ENCODE measurements around the gene SPIRE1. TPM values are rescaled to one million over a fixed set of nuclear protein-coding genes. Genes with fewer than 3 reads are reported as not detected.

The SPIRE1 gene
- polyA plus RNA-seq, 2 donors, result 4.7 to 5.0 TPM

DNA sequence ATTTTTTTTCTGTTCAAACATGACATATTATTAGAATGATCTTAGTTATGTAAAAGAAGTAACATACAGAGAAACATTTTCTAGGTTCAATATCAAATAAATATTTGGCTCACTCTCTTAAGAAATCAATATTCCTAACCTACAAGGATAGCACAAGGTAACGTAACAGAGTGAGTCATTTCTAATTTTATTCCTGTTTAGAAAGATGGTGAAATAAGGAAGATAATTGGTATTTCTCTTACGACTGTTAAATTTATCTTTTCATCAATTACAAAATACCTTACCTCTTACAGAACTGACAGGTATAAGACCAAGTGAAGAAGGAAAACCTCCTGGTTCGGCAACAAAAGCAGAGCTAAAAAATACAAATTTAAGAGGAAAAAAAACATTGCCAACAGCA is 205.1 kb downstream of the SPIRE1 start:
- WGBS, 2 donors, result 89 to 92% methylated on average over 3 of the region's 3 CpGs
- no peaks in the 10 kb centered on the region for H3K9me3 ChIP-seq (ENCODE audit: control insufficient read depth in 2 of 2, insufficient read depth in 1 of 2, low read depth in 1 of 2, low read length in 1 of 2)

DNA sequence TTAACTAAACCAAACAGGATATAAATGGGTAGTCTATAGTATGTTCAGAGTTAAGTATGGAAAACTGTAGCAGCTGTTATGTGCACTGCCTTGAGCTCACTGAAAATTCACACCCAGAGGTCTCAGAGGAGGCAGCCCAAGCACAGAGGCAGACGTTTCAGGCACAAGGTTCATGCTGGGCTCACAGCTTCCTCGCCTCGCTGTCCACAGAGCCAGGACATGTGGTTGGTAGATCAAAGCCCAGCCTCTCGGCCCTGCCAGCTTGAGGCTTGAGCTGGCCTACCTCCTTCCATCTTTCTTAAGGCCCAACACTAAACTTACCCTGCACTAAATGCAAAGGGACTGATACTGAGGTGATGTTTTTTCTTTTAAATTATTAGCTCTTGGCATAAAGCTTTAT is 206.5 kb downstream of the SPIRE1 start:
- Histone ChIP-seq H3K36me3 (ENCODE audit: control insufficient read depth in 2 of 2, insufficient read depth in 2 of 2, low read length in 1 of 2) (peaks cover 3 to 7% of the 10 kb centered on the region in 2 donors), H3K27ac (ENCODE audit: low read depth in 2 of 2, low read length in 1 of 2) (no peak overlapping the region), H3K4me1 (ENCODE audit: control insufficient read depth in 2 of 2, insufficient read depth in 2 of 2, low read length in 1 of 2) (no peaks in the 10 kb centered on the region), H3K27me3 (ENCODE audit: control insufficient read depth in 1 of 2, insufficient read depth in 2 of 2, low read length in 2 of 2) (no peaks in the 10 kb centered on the region), H3K4me3 (ENCODE audit: low read depth in 1 of 2, low read length in 2 of 2) (no peak overlapping the region), H3K9me3 (ENCODE audit: control insufficient read depth in 2 of 2, insufficient read depth in 1 of 2, low read depth in 1 of 2, low read length in 1 of 2) (no peaks in the 10 kb centered on the region)
- WGBS, 2 donors, result 74 to 77% methylated on average over 4 of the region's 4 CpGs

More for the DNA sequence above, 205.1 kb downstream of the SPIRE1 start:
- no peaks in the 10 kb centered on the region for H3K4me1 ChIP-seq (ENCODE audit: control insufficient read depth in 2 of 2, insufficient read depth in 2 of 2, low read length in 1 of 2)
- no peak overlapping the region for H3K27ac ChIP-seq (ENCODE audit: low read depth in 2 of 2, low read length in 1 of 2)
- no peaks in the 10 kb centered on the region for H3K27me3 ChIP-seq (ENCODE audit: control insufficient read depth in 1 of 2, insufficient read depth in 2 of 2, low read length in 2 of 2)
- H3K4me3 ChIP-seq (ENCODE audit: low read depth in 1 of 2, low read length in 2 of 2), result no peak overlapping the region
- H3K36me3 ChIP-seq (ENCODE audit: control insufficient read depth in 2 of 2, insufficient read depth in 2 of 2, low read length in 1 of 2), result peaks cover 3 to 7% of the 10 kb centered on the region in 2 donors

DNA sequence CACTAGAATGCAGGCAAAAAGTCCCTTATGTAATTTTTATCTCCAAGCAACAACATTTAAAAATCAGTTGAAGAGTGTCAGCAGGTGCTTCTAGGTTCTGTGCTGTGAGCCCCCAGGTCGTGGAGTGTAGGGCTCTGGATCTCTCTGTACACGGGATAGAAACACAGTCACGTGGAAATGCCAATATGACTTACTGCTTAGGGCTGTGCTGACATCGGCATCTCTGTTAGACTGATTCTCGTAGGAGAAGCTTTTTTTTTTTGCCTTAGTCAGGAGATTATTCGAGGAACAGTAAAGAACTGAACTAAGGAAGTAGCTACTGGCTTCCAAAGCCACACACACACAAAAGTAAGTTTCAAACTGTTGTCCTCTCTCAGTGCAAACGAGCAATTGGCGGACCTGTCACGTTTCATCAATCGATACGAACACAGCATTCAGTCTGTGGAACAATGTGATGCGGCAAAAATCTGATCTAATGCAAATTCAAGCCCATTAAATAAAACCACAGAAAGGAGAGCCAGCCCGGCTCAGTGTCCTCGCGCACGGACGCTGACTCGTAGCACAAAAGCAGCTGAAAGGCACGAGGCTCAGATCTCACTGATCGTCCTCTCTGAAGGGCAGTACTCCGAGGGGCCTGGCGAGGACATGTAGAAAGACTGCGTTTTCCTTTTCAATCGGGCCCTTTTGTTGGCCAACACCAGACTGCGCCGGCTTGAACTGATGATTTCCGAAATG is 208.7 kb downstream of the SPIRE1 start:
- peaks cover 3 to 6% of the 10 kb centered on the region in 2 donors for H3K36me3 ChIP-seq (ENCODE audit: control insufficient read depth in 2 of 2, insufficient read depth in 2 of 2, low read length in 1 of 2)

DNA sequence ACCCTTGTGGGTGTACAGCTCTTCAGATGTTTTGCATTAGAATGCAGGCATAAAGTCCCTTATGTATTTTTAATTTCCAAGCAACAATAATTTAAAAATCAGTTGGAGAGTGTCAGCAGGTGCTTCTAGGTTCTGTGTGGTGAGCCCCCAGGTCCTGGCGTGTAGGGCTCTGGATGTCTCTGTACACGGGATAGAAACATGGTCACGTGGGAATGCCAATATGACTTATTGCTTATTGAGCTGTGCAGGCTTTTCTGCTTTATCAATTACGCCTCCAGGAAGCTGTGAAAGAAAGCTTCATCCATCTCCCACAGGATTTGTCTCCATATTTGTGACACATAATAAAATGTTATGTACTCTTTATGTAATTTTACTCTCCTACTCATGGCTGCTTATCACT is 212.4 kb downstream of the SPIRE1 start:
- Histone ChIP-seq H3K27me3 (ENCODE audit: control insufficient read depth in 1 of 2, insufficient read depth in 2 of 2, low read length in 2 of 2) (no peaks in the 10 kb centered on the region), H3K36me3 (ENCODE audit: control insufficient read depth in 2 of 2, insufficient read depth in 2 of 2, low read length in 1 of 2) (peaks cover 0 to 4% of the 10 kb centered on the region in 2 donors), H3K9me3 (ENCODE audit: control insufficient read depth in 2 of 2, insufficient read depth in 1 of 2, low read depth in 1 of 2, low read length in 1 of 2) (no peaks in the 10 kb centered on the region), H3K27ac (ENCODE audit: low read depth in 2 of 2, low read length in 1 of 2) (no peak overlapping the region), H3K4me1 (ENCODE audit: control insufficient read depth in 2 of 2, insufficient read depth in 2 of 2, low read length in 1 of 2) (no peaks in the 10 kb centered on the region), H3K4me3 (ENCODE audit: low read depth in 1 of 2, low read length in 2 of 2) (no peak overlapping the region)
- 94 to 98% methylated on average over 4 of the region's 4 CpGs for WGBS, 2 donors

More for the DNA sequence above, 208.7 kb downstream of the SPIRE1 start:
- H3K4me1 ChIP-seq (ENCODE audit: control insufficient read depth in 2 of 2, insufficient read depth in 2 of 2, low read length in 1 of 2), result no peaks in the 10 kb centered on the region
- H3K9me3 ChIP-seq (ENCODE audit: control insufficient read depth in 2 of 2, insufficient read depth in 1 of 2, low read depth in 1 of 2, low read length in 1 of 2), result no peaks in the 10 kb centered on the region
- 93 to 94% methylated on average over 27 of the region's 27 CpGs for WGBS, 2 donors
- H3K27me3 ChIP-seq (ENCODE audit: control insufficient read depth in 1 of 2, insufficient read depth in 2 of 2, low read length in 2 of 2), result no peaks in the 10 kb centered on the region
- no peak overlapping the region for H3K27ac ChIP-seq (ENCODE audit: low read depth in 2 of 2, low read length in 1 of 2)
- no peak overlapping the region for H3K4me3 ChIP-seq (ENCODE audit: low read depth in 1 of 2, low read length in 2 of 2)

DNA sequence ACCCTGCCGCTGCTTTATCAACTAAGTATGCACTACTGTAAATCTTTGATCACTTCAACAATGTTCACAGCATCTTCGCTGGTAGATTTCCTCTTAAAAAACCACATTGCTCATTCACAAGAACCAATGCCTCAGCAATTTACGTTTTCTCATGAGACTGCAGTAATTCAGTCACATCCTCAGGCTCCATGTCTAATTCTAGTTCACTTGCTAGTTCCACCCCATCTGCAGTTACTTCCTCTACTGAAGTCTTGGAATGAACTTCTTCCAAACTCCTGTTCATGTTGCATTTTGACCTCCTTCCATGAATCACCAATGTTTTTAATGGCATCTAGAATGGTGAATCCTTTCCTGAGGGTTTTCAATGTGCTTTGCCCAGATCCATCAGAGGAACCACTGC is 214.4 kb downstream of the SPIRE1 start:
- Histone ChIP-seq H3K4me3 (ENCODE audit: low read depth in 1 of 2, low read length in 2 of 2) (no peak overlapping the region), H3K9me3 (ENCODE audit: control insufficient read depth in 2 of 2, insufficient read depth in 1 of 2, low read depth in 1 of 2, low read length in 1 of 2) (no peaks in the 10 kb centered on the region), H3K27ac (ENCODE audit: low read depth in 2 of 2, low read length in 1 of 2) (no peak overlapping the region), H3K36me3 (ENCODE audit: control insufficient read depth in 2 of 2, insufficient read depth in 2 of 2, low read length in 1 of 2) (no peaks in the 10 kb centered on the region), H3K4me1 (ENCODE audit: control insufficient read depth in 2 of 2, insufficient read depth in 2 of 2, low read length in 1 of 2) (no peaks in the 10 kb centered on the region), H3K27me3 (ENCODE audit: control insufficient read depth in 1 of 2, insufficient read depth in 2 of 2, low read length in 2 of 2) (no peaks in the 10 kb centered on the region)
- 81 to 85% methylated on average over 3 of the region's 3 CpGs for WGBS, 2 donors

DNA sequence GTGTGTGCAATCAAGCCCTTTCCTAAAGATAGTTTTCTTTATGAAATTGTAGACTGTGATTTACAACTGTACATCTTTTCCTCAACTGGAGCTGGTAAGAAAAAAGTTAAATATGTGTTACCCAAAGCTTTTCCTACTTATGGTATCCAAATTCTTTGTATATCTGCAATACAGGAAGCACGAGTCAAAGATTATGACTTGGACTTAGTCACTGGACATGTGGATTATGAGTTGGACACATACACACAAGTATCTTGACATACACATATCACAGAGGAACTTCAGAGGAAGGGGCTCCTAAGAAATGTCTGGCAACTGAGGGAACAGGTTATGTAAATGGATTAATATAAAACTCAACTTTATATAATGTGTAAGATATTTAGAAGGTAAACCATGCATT is 215.0 kb downstream of the SPIRE1 start:
- 71 to 76% methylated on average over 1 of the region's 1 CpG for WGBS, 2 donors
- Histone ChIP-seq H3K27me3 (ENCODE audit: control insufficient read depth in 1 of 2, insufficient read depth in 2 of 2, low read length in 2 of 2) (no peaks in the 10 kb centered on the region), H3K36me3 (ENCODE audit: control insufficient read depth in 2 of 2, insufficient read depth in 2 of 2, low read length in 1 of 2) (no peaks in the 10 kb centered on the region), H3K4me1 (ENCODE audit: control insufficient read depth in 2 of 2, insufficient read depth in 2 of 2, low read length in 1 of 2) (no peaks in the 10 kb centered on the region), H3K4me3 (ENCODE audit: low read depth in 1 of 2, low read length in 2 of 2) (no peak overlapping the region), H3K9me3 (ENCODE audit: control insufficient read depth in 2 of 2, insufficient read depth in 1 of 2, low read depth in 1 of 2, low read length in 1 of 2) (no peaks in the 10 kb centered on the region), H3K27ac (ENCODE audit: low read depth in 2 of 2, low read length in 1 of 2) (no peak overlapping the region)

DNA sequence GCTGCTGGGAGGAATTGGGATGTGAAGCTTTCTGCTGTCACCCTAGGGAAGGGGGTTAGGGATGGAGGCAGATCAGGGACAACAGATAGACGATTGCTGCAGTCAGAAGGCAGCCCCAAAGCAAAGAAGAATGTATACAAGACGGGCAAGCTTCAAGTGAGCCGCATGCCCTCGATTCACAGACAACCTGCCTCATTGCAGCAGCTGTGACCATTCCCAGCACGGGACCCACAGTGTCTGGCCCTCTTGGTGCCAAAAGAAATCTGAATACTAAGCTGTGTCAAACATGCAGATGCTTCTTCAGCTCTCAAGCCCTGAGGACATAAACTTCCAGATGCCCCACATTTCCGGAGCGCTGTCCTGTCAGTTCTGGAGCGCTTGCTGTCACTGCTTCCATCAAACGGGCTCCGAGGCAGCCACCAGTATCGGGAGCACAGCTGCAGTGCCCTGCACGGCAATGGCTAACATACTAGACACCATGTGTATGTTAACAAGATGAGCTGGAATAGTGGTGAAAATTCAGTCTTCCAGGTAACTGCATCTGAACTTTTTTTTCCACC is 216.4 kb downstream of the SPIRE1 start:
- WGBS, 2 donors, result 84 to 93% methylated on average over 12 of the region's 12 CpGs
- Histone ChIP-seq H3K9me3 (ENCODE audit: control insufficient read depth in 2 of 2, insufficient read depth in 1 of 2, low read depth in 1 of 2, low read length in 1 of 2) (no peaks in the 10 kb centered on the region), H3K27me3 (ENCODE audit: control insufficient read depth in 1 of 2, insufficient read depth in 2 of 2, low read length in 2 of 2) (no peaks in the 10 kb centered on the region)

DNA sequence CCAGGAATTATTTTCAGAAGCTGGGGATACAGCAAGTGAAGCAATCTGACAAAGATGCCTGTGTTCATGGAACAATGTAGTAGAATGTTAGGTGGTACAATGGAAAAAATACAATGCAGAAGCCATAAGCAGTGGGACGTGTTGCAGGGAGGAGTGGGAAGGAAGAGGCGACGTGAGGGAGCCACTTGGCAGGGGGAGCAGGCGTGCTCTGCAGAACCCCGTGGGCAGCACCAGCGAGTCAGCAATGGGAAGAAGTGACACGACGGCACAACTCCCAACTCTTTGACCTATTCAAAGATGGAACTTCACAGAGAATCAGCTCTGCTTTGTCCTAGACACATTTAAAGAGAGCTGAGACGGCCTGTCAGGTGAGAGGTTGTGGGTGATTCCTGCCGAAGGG is 219.7 kb downstream of the SPIRE1 start:
- Histone ChIP-seq H3K9me3 (ENCODE audit: control insufficient read depth in 2 of 2, insufficient read depth in 1 of 2, low read depth in 1 of 2, low read length in 1 of 2) (no peaks in the 10 kb centered on the region), H3K4me3 (ENCODE audit: low read depth in 1 of 2, low read length in 2 of 2) (no peak overlapping the region), H3K4me1 (ENCODE audit: control insufficient read depth in 2 of 2, insufficient read depth in 2 of 2, low read length in 1 of 2) (no peaks in the 10 kb centered on the region), H3K27ac (ENCODE audit: low read depth in 2 of 2, low read length in 1 of 2) (no peak overlapping the region), H3K36me3 (ENCODE audit: control insufficient read depth in 2 of 2, insufficient read depth in 2 of 2, low read length in 1 of 2) (peaks cover 0 to 1% of the 10 kb centered on the region in 2 donors), H3K27me3 (ENCODE audit: control insufficient read depth in 1 of 2, insufficient read depth in 2 of 2, low read length in 2 of 2) (no peaks in the 10 kb centered on the region)
- WGBS, 2 donors, result 88 to 91% methylated on average over 10 of the region's 10 CpGs

More for the DNA sequence above, 216.4 kb downstream of the SPIRE1 start:
- H3K4me1 ChIP-seq (ENCODE audit: control insufficient read depth in 2 of 2, insufficient read depth in 2 of 2, low read length in 1 of 2), result no peaks in the 10 kb centered on the region
- H3K4me3 ChIP-seq (ENCODE audit: low read depth in 1 of 2, low read length in 2 of 2), result no peak overlapping the region
- no peaks in the 10 kb centered on the region for H3K36me3 ChIP-seq (ENCODE audit: control insufficient read depth in 2 of 2, insufficient read depth in 2 of 2, low read length in 1 of 2)
- no peak overlapping the region for H3K27ac ChIP-seq (ENCODE audit: low read depth in 2 of 2, low read length in 1 of 2)

DNA sequence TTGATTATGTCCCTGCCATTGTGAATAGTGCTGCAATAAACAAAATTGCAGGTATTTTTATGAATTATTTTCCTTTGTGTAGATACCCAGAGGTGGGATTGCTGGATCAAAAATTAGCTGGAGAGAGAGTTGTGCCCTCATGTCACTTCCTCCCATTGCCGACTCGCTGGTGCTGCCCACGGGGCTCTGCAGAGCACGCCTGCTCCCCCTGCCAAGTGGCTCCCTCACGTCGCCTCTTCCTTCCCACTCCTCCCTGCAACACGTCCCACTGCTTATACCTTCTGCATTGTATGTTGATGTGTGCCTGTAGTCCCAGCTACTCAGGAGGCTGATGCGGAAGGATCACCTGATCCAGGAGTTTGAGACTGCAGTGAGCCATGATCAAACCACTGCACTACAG is 222.0 kb downstream of the SPIRE1 start:
- H3K36me3 ChIP-seq (ENCODE audit: control insufficient read depth in 2 of 2, insufficient read depth in 2 of 2, low read length in 1 of 2), result peaks cover 0 to 6% of the 10 kb centered on the region in 2 donors
- no peaks in the 10 kb centered on the region for H3K27me3 ChIP-seq (ENCODE audit: control insufficient read depth in 1 of 2, insufficient read depth in 2 of 2, low read length in 2 of 2)
- H3K4me3 ChIP-seq (ENCODE audit: low read depth in 1 of 2, low read length in 2 of 2), result no peak overlapping the region
- no peaks in the 10 kb centered on the region for H3K4me1 ChIP-seq (ENCODE audit: control insufficient read depth in 2 of 2, insufficient read depth in 2 of 2, low read length in 1 of 2)
- no peak overlapping the region for H3K27ac ChIP-seq (ENCODE audit: low read depth in 2 of 2, low read length in 1 of 2)
- no peaks in the 10 kb centered on the region for H3K9me3 ChIP-seq (ENCODE audit: control insufficient read depth in 2 of 2, insufficient read depth in 1 of 2, low read depth in 1 of 2, low read length in 1 of 2)
- WGBS, 2 donors, result 89 to 95% methylated on average over 8 of the region's 8 CpGs

DNA sequence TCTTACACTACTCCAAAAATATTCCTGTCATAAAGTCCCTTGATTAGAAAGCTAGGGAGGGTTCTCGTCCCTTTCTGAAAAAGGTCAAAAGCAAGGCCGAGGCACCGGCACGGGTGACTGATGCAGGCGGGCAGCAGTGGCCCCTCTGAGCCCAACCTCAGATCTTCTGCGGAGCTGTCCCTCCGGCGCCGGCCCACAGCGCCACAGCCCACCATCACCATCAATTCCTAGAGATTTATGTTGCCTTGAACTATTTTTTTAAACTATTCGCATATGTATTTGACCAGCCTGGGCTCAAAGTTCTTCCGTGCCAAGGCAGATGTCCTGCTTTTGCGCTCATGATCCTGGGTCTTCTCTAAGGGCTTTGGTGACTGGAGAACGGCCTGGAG is 223.4 kb downstream of the SPIRE1 start:
- H3K9me3 ChIP-seq (ENCODE audit: control insufficient read depth in 2 of 2, insufficient read depth in 1 of 2, low read depth in 1 of 2, low read length in 1 of 2), result no peaks in the 10 kb centered on the region
- H3K4me3 ChIP-seq (ENCODE audit: low read depth in 1 of 2, low read length in 2 of 2), result no peak overlapping the region
- no peaks in the 10 kb centered on the region for H3K27me3 ChIP-seq (ENCODE audit: control insufficient read depth in 1 of 2, insufficient read depth in 2 of 2, low read length in 2 of 2)
- no peak overlapping the region for H3K27ac ChIP-seq (ENCODE audit: low read depth in 2 of 2, low read length in 1 of 2)
- 94% methylated on average over 14 of the region's 14 CpGs for WGBS, 2 donors
- H3K4me1 ChIP-seq (ENCODE audit: control insufficient read depth in 2 of 2, insufficient read depth in 2 of 2, low read length in 1 of 2), result peaks cover 0 to 3% of the 10 kb centered on the region in 2 donors
- peaks cover 0 to 6% of the 10 kb centered on the region in 2 donors for H3K36me3 ChIP-seq (ENCODE audit: control insufficient read depth in 2 of 2, insufficient read depth in 2 of 2, low read length in 1 of 2)

Data from esophagus (tissue), 2 donors.